ENCODE data around the gene PXDC1.
"Not testable (repeated sequence)": the region's sequence is repeated elsewhere in the genome, so short reads cannot be mapped to it uniquely, and the experiment has no call there.

The PXDC1 gene

DNA sequence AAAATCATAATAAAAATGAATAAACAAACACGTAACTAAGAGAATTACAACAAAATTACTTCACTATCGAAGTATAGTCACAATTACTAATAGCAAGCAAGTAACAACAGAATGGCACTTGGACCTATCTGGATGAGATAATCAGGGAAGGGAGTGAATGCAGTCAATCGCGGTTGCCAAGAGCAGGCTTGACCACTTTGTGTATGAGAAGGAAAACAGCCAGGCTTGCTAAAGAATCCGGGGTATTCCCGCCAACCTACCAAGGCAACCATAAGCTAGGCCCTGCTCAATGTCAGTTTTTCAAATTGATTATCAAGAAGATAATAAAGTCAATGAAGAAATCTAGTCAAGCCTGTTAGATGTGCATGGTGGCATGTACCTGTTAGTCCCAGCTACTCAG is 39.7 kb downstream of the PXDC1 start:
- DNase-seq (ENCODE audit: low read depth in 3 of 3): no peak

DNA sequence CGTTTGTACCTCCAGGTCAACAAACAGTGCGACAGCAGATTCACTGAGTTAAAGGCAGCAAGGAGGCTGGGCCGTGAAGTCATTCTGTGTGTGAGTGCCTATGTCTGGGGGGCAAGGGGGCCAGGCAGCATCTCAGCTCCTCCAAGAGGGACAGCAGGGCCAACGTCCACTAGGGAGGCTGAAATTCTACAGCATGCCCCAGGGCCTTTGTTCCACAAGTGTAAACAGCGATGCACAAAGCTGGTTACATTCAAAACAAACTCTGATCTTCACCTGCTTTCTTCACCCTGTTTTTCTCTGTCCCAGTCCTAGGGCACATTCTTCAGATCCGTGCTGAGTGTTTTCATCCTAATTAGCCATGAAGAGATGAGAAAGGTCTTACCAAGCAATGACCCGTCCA is 41.1 kb downstream of the PXDC1 start:
- DNase-seq (ENCODE audit: low read depth in 3 of 3): no peak

- DNase-seq (ENCODE audit: low read depth in 3 of 3): no peak
Measured at GRCh38 chr6:3708540-3708939, 43.0 kb downstream of the PXDC1 start.

- DNase-seq (ENCODE audit: low read depth in 3 of 3): no peak
Measured at GRCh38 chr6:3707751-3708412, 43.6 kb downstream of the PXDC1 start.

DNA sequence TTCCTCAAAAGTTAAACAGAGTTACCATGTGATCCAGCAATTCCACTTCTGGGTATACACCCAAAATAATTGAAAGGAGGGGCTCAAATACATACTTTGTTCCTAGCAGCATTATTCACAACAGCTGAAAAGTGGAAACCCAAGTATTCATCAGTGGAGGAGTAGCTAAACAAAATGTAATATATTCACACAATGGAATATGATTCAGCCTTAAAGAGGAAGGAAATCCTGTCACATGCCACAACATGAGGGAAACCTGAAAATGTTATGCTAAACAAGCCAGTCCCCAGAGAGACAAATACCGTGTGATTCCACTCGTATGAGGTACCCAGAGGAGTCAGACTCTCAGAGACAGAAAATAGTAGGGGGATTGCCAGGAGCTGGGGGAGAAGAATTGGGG is 44.5 kb downstream of the PXDC1 start:
- no peak for DNase-seq (ENCODE audit: low read depth in 3 of 3)

GRCh38 chr6:3706547-3706946 is 45.0 kb downstream of the PXDC1 start:
- DNase-seq (ENCODE audit: low read depth in 3 of 3): no peak

DNA sequence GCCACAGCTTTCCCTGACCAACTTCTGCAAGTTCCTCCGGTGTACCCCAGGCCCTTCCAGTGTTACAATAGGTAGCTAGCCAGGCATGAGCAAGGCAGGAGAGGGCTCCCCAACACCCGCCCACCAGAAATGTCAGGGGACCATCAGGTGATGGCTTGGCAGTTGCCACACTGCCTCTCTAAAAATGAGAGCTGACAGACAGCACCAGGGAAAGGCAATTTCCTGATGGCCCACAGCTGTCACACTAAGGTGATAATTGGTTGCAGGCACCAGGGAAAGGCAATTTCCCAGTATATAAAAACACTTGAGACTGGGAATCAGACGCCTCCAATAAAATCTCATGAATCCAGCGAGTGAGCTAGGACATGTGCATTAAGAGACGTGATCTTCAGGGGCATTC is 49.9 kb downstream of the PXDC1 start:
- no peak for DNase-seq (ENCODE audit: low read depth in 3 of 3)

GRCh38 chr6:3699231-3699630 is 52.3 kb downstream of the PXDC1 start:
- no peak for DNase-seq (ENCODE audit: low read depth in 3 of 3)

GRCh38 chr6:3698021-3698420 is 53.5 kb downstream of the PXDC1 start:
- no peak for DNase-seq (ENCODE audit: low read depth in 3 of 3)

DNA sequence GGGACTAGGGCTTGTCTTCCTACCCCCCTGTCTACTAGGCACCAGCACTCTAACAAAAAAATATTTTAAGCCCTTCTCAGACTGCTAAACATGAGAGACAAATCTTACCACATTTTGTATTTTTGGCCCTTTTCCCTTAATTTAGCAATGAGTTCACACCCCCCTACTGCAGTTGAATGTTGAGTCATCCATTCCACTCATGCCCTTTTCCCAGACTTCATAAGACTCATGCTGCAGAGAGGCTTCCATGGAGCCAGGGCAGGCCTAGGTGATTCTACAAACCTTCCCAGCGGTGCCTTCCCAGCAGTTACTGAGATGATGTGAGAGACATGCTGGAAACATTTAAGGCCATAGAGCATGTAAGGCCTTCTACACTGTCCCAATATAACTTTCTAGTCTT is 53.9 kb downstream of the PXDC1 start:
- no peak for DNase-seq (ENCODE audit: low read depth in 3 of 3)

DNA sequence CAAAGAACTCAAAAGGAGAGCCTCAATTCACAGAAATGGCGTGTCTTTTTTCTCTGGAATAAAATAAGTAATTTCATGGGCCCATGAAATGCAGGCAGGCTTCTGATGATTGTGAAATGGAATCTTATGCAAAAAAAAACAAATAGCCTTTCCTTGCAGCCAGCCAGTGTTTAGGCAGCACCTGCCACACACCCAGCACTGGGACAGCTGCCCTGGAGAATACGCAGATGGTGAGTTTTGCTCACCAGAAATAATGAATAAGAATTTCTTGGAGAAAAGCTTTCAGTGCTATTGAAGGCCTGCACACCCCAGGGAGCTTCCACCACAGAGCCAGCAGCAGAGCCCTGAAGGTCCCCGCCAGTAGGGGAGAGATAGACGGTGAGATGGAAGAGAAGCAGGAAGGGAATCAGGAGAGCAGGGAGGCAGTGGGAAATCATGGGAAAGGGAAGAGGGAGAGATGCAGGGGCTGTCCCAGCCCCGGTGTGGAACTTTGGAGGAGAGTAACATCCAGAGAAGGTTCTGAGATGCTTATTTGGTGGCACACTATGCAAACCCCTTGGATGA is 54.9 kb downstream of the PXDC1 start:
- DNase-seq (ENCODE audit: low read depth in 3 of 3): no peak

DNA sequence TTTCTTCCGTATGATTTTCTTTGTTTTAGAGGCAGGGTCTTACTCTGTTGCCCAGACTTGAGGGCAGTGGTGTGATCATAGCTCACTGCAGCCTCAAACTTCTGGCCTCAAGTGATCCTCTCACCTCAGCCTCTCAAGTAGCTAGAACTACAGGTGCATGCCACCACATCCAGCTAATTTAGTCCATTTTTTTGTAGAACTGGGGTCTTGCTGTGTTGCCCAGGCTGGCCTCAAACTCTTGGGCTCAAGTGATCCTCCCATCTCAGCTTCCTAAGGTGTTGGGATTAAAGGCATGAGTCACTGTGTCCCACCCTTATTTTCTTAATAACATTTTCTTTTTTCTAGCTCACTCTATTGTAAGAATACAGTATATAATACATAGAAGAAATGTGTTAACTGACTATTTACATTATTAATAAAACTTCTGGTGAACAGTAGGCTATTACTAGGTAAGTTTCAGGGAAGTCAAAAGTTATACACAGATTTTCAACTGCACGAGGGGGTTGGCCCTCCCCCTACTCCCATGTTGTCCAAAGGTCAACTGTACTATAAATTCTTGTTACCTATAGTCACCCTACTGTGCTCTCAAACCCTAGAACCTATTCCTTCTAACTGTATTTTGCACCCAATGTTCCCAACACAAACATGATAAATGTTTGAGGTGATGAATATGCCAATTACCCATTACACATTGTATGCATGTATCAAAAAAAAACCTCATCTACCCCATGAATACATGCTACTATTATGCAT is 56.3 kb downstream of the PXDC1 start:
- DNase-seq (ENCODE audit: low read depth in 3 of 3): no peak

DNA sequence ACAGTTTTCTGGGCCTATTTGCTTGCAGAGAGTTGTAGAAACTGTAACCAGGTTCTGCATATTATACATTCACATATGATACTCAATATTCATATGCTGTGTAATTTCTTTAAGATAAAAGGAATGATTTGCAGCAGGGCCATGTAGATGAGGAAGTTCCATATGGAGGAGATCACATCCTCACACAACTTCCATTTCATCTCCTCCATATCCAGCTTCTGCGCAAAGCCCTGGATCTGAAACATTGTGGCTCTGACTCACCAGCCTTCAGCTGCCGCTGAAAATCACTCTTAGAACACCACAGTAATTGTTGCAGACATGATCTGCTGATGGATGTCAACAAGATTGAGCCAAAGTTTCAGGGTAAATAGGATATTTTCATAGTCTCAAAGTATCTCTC is 57.7 kb downstream of the PXDC1 start:
- DNase-seq (ENCODE audit: low read depth in 3 of 3): no peak

- DNase-seq (ENCODE audit: low read depth in 3 of 3): no peak
Measured at GRCh38 chr6:3690506-3690905, 61.0 kb downstream of the PXDC1 start.

GRCh38 chr6:3687847-3688246 is 63.7 kb downstream of the PXDC1 start:
- no peak for DNase-seq (ENCODE audit: low read depth in 3 of 3)

DNA sequence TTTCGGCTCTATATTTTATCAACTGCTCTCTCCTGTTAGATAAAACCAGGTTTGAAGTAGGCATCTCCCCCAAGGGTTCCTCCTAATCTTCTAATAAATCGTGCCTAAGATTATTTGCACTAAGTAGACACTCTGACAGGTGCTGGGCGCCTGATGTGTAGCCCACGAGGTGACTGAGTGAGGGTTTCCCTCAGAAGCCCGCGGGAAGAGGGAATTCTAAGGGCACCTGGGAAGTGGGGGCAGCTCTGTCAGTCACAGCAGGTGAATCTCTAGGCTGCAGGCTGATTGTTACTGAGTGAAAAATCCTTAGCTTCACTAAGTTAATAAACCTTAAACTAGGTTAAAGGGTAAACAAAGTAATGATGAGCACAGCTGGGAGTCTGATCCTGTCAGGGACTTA is 68.2 kb downstream of the PXDC1 start:
- DNase-seq (ENCODE audit: low read depth in 3 of 3): no peak

DNA sequence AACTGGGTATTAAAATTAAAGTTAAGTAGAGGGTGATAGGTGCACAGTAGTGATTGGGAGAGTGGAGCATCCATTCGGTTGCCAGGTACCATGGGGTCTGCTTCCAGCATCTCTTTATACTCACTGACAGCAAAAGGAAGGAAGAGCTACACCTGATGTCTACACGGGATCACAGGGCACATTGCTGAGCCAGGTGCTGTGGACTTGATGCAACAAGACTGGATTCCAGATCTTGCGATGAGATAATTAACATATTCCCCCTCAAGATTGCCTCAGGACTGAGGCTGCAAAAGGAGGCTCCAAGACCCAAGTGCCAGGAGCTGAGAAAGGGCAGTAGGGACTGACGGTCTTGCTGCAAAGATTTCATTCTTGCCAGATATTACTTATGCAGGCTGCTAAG is 72.6 kb downstream of the PXDC1 start:
- no peak for DNase-seq (ENCODE audit: low read depth in 3 of 3)

DNA sequence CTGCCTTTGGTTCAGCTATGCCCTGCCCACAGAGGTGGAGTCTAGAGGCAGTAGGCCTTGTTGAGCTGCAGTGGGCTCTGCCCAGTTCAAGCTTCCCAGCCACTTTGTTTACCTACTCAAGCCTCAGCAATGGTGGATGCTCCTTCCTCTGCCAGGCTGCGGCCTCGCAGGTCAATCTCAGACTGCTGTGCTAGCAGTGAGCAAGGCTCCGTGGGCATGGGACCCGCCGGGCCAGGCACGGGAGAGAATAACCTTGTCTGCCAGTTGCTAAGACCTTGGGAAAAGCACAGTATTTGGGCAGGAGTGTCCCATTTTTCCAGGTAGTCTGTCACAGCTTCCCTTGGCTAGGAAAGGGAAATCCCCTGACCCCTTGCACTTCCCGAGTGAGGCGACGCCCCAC is 73.8 kb downstream of the PXDC1 start:
- not testable (repeated sequence) for DNase-seq (ENCODE audit: low read depth in 3 of 3)

DNA sequence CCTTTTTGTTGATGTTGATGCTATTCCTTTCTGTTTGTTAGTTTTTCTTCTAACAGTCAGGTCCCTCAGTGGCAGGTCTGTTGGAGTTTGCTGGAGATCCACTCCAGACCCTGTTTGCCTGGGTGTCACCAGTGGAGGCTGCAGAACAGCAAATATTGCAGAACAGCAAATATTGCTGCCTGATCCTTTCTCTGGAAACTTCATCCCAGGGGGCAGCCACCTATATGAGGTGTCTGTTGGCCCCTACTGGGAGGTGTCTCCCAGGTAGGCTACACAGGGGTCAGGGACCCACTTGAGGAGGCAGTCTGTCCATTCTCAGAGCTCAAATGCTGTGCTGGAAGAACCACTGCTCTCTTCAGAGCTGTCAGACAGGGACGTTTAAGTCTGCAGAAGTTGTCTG is 74.2 kb downstream of the PXDC1 start:
- not testable (repeated sequence) for DNase-seq (ENCODE audit: low read depth in 3 of 3)

All from stimulated activated CD4-positive, alpha-beta T cell treated with anti-CD3 and anti-CD28 coated beads, TNF-alpha, amount 100 ng/mL, for 24 hours (primary cell).